HG03565 (cell line): Measurements from ENCODE around the gene MBD3L2B.
"Not testable (repeated sequence)": the region's sequence is repeated elsewhere in the genome, so short reads cannot be mapped to it uniquely, and the experiment has no call there.

ENCODE experiments used
- ATAC-seq: cut with Tn5 transposase; IDR thresholded peaks from one replicate; pipeline ENCODE4 v1.9.1; 2021; ENCODE audit warnings: mild to moderate bottlenecking, moderate library complexity; ENCODE audit not compliant: unreplicated experiment

Gene MBD3L2B

GRCh38 chr19:7021331-7021730, at the start of gene MBD3L2B:
Gene MBD3L2B, minus strand, starts transcription at chr19:7021431. Its CDS starts 34 bp downstream, at chr19:7021397.
- not testable (repeated sequence) for ATAC-seq

GRCh38 chr19:7069904-7070226, 48.6 kb upstream of the MBD3L2B start:
- ATAC-seq: no peak

GRCh38 chr19:7069042-7069903, 48.0 kb upstream of the MBD3L2B start, which contains the start of gene ZNF557:
Gene ZNF557, plus strand, starts transcription at chr19:7069703. Its CDS starts 5,372 bp downstream, at chr19:7075075.
- peak; percentile 78 for ATAC-seq

- no peak for ATAC-seq
Observed at GRCh38 chr19:7068599-7068998, 47.4 kb upstream of the MBD3L2B start.

- no peak for ATAC-seq
Observed at GRCh38 chr19:7067716-7068115, 46.5 kb upstream of the MBD3L2B start.

- not testable (repeated sequence) for ATAC-seq
Observed at GRCh38 chr19:7067122-7067521, 45.9 kb upstream of the MBD3L2B start.

GRCh38 chr19:7063764-7064418, 42.7 kb upstream of the MBD3L2B start:
- no peak for ATAC-seq

GRCh38 chr19:7063339-7063738, 42.1 kb upstream of the MBD3L2B start:
- ATAC-seq: no peak

- not testable (repeated sequence) for ATAC-seq
Observed at GRCh38 chr19:7059977-7060376, 38.7 kb upstream of the MBD3L2B start.

- not testable (repeated sequence) for ATAC-seq
Observed at GRCh38 chr19:7058576-7058975, 37.3 kb upstream of the MBD3L2B start, which contains the start of gene MBD3L3. Gene MBD3L3, minus strand, starts transcription at chr19:7058676. Its CDS starts 71 bp downstream, at chr19:7058605.

- not testable (repeated sequence) for ATAC-seq
Observed at GRCh38 chr19:7056371-7056770, 35.1 kb upstream of the MBD3L2B start.

GRCh38 chr19:7055679-7056078, 34.4 kb upstream of the MBD3L2B start:
- not testable (repeated sequence) for ATAC-seq

GRCh38 chr19:7054635-7055368, 33.6 kb upstream of the MBD3L2B start:
- not testable (repeated sequence) for ATAC-seq

GRCh38 chr19:7052896-7053295, 31.7 kb upstream of the MBD3L2B start:
- ATAC-seq: not testable (repeated sequence)

GRCh38 chr19:7051421-7051820, 30.2 kb upstream of the MBD3L2B start:
- ATAC-seq: not testable (repeated sequence)

- not testable (repeated sequence) for ATAC-seq
Observed at GRCh38 chr19:7049021-7049420, 27.8 kb upstream of the MBD3L2B start, which contains the start of gene MBD3L2. Gene MBD3L2, plus strand, starts transcription at chr19:7049321. Its CDS starts 53 bp downstream, at chr19:7049374.

GRCh38 chr19:7041563-7041962, 20.3 kb upstream of the MBD3L2B start:
- ATAC-seq: not testable (repeated sequence)

GRCh38 chr19:7040079-7040478, 18.8 kb upstream of the MBD3L2B start, which contains the start of gene MBD3L4:
Gene MBD3L4, minus strand, starts transcription at chr19:7040179. Its CDS starts 35 bp downstream, at chr19:7040144.
- ATAC-seq: not testable (repeated sequence)

- not testable (repeated sequence) for ATAC-seq
Observed at GRCh38 chr19:7030278-7030677, 9.0 kb upstream of the MBD3L2B start, which contains the start of gene MBD3L5. Gene MBD3L5, plus strand, starts transcription at chr19:7030578. Its CDS starts 34 bp downstream, at chr19:7030612.

GRCh38 chr19:7028790-7029189, 7.6 kb upstream of the MBD3L2B start:
- not testable (repeated sequence) for ATAC-seq

- no peak for ATAC-seq
Observed at GRCh38 chr19:7018828-7019227, 2.4 kb downstream of the MBD3L2B start.
